Measurements from ENCODE around the gene DSCAM.

The DSCAM gene

GRCh38 chr21:40615505-40616376 lies 231.2 kb downstream of the DSCAM start:
- DNase-seq (ENCODE audit: low read depth in 2 of 2), result no peak

- DNase-seq (ENCODE audit: low read depth in 2 of 2), result no peak
These were observed 233.4 kb downstream of the DSCAM start for GRCh38 chr21:40613546-40614030.

- no peak for DNase-seq (ENCODE audit: low read depth in 2 of 2)
These were observed 236.6 kb downstream of the DSCAM start for GRCh38 chr21:40610345-40610744.

GRCh38 chr21:40606341-40606740 lies 240.6 kb downstream of the DSCAM start:
- no peak for DNase-seq (ENCODE audit: low read depth in 2 of 2)

- DNase-seq (ENCODE audit: low read depth in 2 of 2), result no peak
These were observed 241.9 kb downstream of the DSCAM start for GRCh38 chr21:40605094-40605493.

GRCh38 chr21:40603774-40604173 lies 243.2 kb downstream of the DSCAM start:
- no peak for DNase-seq (ENCODE audit: low read depth in 2 of 2)

- no peak for DNase-seq (ENCODE audit: low read depth in 2 of 2)
These were observed 244.9 kb downstream of the DSCAM start for GRCh38 chr21:40602080-40602479.

GRCh38 chr21:40595806-40596205 lies 251.2 kb downstream of the DSCAM start:
- no peak for DNase-seq (ENCODE audit: low read depth in 2 of 2)

- DNase-seq (ENCODE audit: low read depth in 2 of 2), result no peak
These were observed 259.1 kb downstream of the DSCAM start for GRCh38 chr21:40587736-40588346.

- no peak for DNase-seq (ENCODE audit: low read depth in 2 of 2)
These were observed 260.4 kb downstream of the DSCAM start for GRCh38 chr21:40586575-40586974.

- DNase-seq (ENCODE audit: low read depth in 2 of 2), result no peak
These were observed 269.5 kb downstream of the DSCAM start for GRCh38 chr21:40577285-40578043.

- no peak for DNase-seq (ENCODE audit: low read depth in 2 of 2)
These were observed 271.0 kb downstream of the DSCAM start for GRCh38 chr21:40575976-40576375.

GRCh38 chr21:40569357-40569756 lies 277.6 kb downstream of the DSCAM start:
- no peak for DNase-seq (ENCODE audit: low read depth in 2 of 2)

GRCh38 chr21:40568807-40569206 lies 278.2 kb downstream of the DSCAM start:
- no peak for DNase-seq (ENCODE audit: low read depth in 2 of 2)

- no peak for DNase-seq (ENCODE audit: low read depth in 2 of 2)
These were observed 279.5 kb downstream of the DSCAM start for GRCh38 chr21:40567501-40567900.

GRCh38 chr21:40566486-40566885 lies 280.5 kb downstream of the DSCAM start:
- no peak for DNase-seq (ENCODE audit: low read depth in 2 of 2)

GRCh38 chr21:40564318-40564717 lies 282.6 kb downstream of the DSCAM start:
- no peak for DNase-seq (ENCODE audit: low read depth in 2 of 2)

- no peak for DNase-seq (ENCODE audit: low read depth in 2 of 2)
These were observed 283.1 kb downstream of the DSCAM start for GRCh38 chr21:40563900-40564299.

GRCh38 chr21:40562242-40563002 lies 284.5 kb downstream of the DSCAM start:
- DNase-seq (ENCODE audit: low read depth in 2 of 2), result no peak

- no peak for DNase-seq (ENCODE audit: low read depth in 2 of 2)
These were observed 290.5 kb downstream of the DSCAM start for GRCh38 chr21:40556442-40556968.

GRCh38 chr21:40555021-40555528 lies 291.9 kb downstream of the DSCAM start:
- no peak for DNase-seq (ENCODE audit: low read depth in 2 of 2)

Measured in stimulated activated CD8-positive, alpha-beta memory T cell treated with anti-CD3 and anti-CD28 coated beads, Interleukin-7, amount 100 ng/mL, for 4 hours (primary cell).